Breast epithelium (tissue), 4 donors: ENCODE results near the gene ST6GALNAC3. TPM values are rescaled to one million over a fixed set of nuclear protein-coding genes. Genes with fewer than 3 reads are reported as not detected.

ENCODE experiments used
- DNase-seq, 2 donors: peaks; one replicate each; pipeline ENCODE4 v3.0.0-alpha.2; 2019; ENCODE audit warnings: low spot score in 2 of 2
- H3K27ac ChIP-seq, 2 donors: fragments of 200-600 bp; sonication (generic) in 1 of 2; one replicate each; pipeline ENCODE4 v1.5.1; 2016 to 2019; ENCODE audit warnings: mild to moderate bottlenecking in 1 of 2
- H3K27me3 ChIP-seq, 2 donors: fragments of 200-600 bp; sonication (generic) in 1 of 2; one replicate each; pipeline versions ENCODE4 v1.5.1 to v1.6.0; 2017 to 2019; ENCODE audit warnings: control low read depth in 1 of 2, mild to moderate bottlenecking in 1 of 2
- H3K36me3 ChIP-seq: fragments of 200-600 bp; one replicate; pipeline ENCODE4 v1.5.1; 2019
- H3K4me1 ChIP-seq, 2 donors: fragments of 200-600 bp; sonication (generic); one replicate each; pipeline ENCODE4 v1.5.1; 2016 to 2019; ENCODE audit warnings: control low read depth in 1 of 2
- H3K4me3 ChIP-seq, 3 donors: fragments of 200-600 bp; sonication (generic); 1 replicate in 2 of 3; 2 replicates in 1 of 3; pipeline ENCODE4 v1.5.1; 2016 to 2019; ENCODE audit warnings: mild to moderate bottlenecking in 3 of 3, moderate library complexity in 2 of 3
- H3K9me3 ChIP-seq, 2 donors: fragments of 200-600 bp; sonication (generic) in 1 of 2; one replicate each; pipeline ENCODE4 v1.5.1; 2016 to 2019; ENCODE audit warnings: control low read depth in 1 of 2
- POLR2A ChIP-seq: fragments of 450-650 bp; IDR thresholded peaks from one replicate; pipeline ENCODE4 v1.6.1; 2016; ENCODE audit warnings: antibody characterized with exemption, mild to moderate bottlenecking, moderate library complexity
- POLR2AphosphoS5 ChIP-seq, 3 donors: sonication (generic); formaldehyde crosslinking; IDR thresholded peaks; one replicate each; pipeline ENCODE4 v1.6.1; 2017; ENCODE audit warnings: antibody characterized with exemption in 3 of 3
- intact Hi-C: fragments of 100-400 bp; cut with DNase I; formaldehyde crosslinking; loops from one replicate; pipeline ENCODE4 v1.15.1; 2023; ENCODE audit warnings: low total_unique reads
- total RNA-seq, 3 donors: library from RNA; depleted of rRNA; stranded (reverse); fragments of >200 nt; gene quantifications; one replicate each; pipeline ENCODE4 v1.1.0, GENCODE V29; 2016
- TF ChIP-seq, protein P1 (sequence below), 3 donors: fragments of 450-650 bp; IDR thresholded peaks; one replicate each; pipeline ENCODE4 v1.5.1; 2016 to 2017; ENCODE audit warnings: antibody characterized with exemption in 3 of 3, mild to moderate bottlenecking in 3 of 3, moderate library complexity in 3 of 3

ST6GALNAC3 gene
- total RNA-seq, 3 donors from 2014 or later = 4.1 to 14.4 (median 8.5) TPM

DNA sequence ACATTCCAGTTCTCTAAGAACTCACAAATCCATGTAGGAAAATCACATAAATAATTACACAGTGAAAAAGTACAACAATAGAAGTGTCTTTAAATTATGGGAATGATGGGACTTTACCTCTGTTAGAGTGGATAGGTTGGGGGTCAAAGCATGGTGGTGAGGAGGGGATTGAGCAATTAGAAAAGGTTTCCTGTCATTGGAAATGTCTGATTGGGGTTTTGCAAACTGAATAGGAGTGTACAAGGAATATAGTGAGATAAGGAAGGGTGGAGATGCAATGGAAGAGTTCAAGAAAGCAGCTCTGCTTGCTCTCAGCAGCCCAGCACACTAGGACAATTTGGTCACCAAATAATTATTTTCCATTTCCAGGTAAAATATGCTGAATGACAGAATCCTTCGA, 238.8 kb downstream of the ST6GALNAC3 start:
- no peaks in the 10 kb centered on the region for H3K36me3 ChIP-seq
- H3K27ac ChIP-seq = no peak overlapping the region
- intact Hi-C loops = loop anchor here (10.0 kb wide), 1 partner anchor 1361 kb away; no protein-coding TSS in a partner anchor
- H3K4me3 ChIP-seq = no peak overlapping the region
- TF ChIP-seq POLR2A = no peak
- TF ChIP-seq, protein P1, sequence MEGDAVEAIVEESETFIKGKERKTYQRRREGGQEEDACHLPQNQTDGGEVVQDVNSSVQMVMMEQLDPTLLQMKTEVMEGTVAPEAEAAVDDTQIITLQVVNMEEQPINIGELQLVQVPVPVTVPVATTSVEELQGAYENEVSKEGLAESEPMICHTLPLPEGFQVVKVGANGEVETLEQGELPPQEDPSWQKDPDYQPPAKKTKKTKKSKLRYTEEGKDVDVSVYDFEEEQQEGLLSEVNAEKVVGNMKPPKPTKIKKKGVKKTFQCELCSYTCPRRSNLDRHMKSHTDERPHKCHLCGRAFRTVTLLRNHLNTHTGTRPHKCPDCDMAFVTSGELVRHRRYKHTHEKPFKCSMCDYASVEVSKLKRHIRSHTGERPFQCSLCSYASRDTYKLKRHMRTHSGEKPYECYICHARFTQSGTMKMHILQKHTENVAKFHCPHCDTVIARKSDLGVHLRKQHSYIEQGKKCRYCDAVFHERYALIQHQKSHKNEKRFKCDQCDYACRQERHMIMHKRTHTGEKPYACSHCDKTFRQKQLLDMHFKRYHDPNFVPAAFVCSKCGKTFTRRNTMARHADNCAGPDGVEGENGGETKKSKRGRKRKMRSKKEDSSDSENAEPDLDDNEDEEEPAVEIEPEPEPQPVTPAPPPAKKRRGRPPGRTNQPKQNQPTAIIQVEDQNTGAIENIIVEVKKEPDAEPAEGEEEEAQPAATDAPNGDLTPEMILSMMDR (IDR thresholded peaks at IDR 0.05) = no peak
- TF ChIP-seq POLR2AphosphoS5 (IDR thresholded peaks at IDR 0.05) = no peak
- H3K27me3 ChIP-seq = no peaks in the 10 kb centered on the region
- no peaks in the 10 kb centered on the region for H3K4me1 ChIP-seq
- H3K9me3 ChIP-seq = no peaks in the 10 kb centered on the region
- no peak for DNase-seq

- Histone ChIP-seq H3K4me3 (no peak overlapping the region), H3K27ac (no peak overlapping the region), H3K9me3 (no peaks in the 10 kb centered on the region), H3K4me1 (no peaks in the 10 kb centered on the region), H3K36me3 (no peaks in the 10 kb centered on the region), H3K27me3 (no peaks in the 10 kb centered on the region)
- intact Hi-C loops = loop anchor here (10.0 kb wide), 1 partner anchor 1360 kb away; no protein-coding TSS in a partner anchor
- no peak for DNase-seq
- TF ChIP-seq, protein P1 (IDR thresholded peaks at IDR 0.05) = no peak
- TF ChIP-seq POLR2A (no peak), POLR2AphosphoS5 (IDR thresholded peaks at IDR 0.05) (no peak)
Observed at GRCh38 chr1:76314730-76315129, 240.2 kb downstream of the ST6GALNAC3 start.

GRCh38 chr1:76317299-76317900, 242.9 kb downstream of the ST6GALNAC3 start:
- H3K27ac ChIP-seq = no peak overlapping the region
- no peaks in the 10 kb centered on the region for H3K27me3 ChIP-seq
- DNase-seq = no peak
- H3K4me1 ChIP-seq = no peaks in the 10 kb centered on the region
- no peaks in the 10 kb centered on the region for H3K36me3 ChIP-seq
- intact Hi-C loops = loop anchor here (10.0 kb wide), 1 partner anchor 1357 kb away; no protein-coding TSS in a partner anchor
- TF ChIP-seq POLR2AphosphoS5 (IDR thresholded peaks at IDR 0.05) (no peak), POLR2A (no peak)
- TF ChIP-seq, protein P1 (IDR thresholded peaks at IDR 0.05) = no peak
- H3K4me3 ChIP-seq = no peak overlapping the region
- no peaks in the 10 kb centered on the region for H3K9me3 ChIP-seq

DNA sequence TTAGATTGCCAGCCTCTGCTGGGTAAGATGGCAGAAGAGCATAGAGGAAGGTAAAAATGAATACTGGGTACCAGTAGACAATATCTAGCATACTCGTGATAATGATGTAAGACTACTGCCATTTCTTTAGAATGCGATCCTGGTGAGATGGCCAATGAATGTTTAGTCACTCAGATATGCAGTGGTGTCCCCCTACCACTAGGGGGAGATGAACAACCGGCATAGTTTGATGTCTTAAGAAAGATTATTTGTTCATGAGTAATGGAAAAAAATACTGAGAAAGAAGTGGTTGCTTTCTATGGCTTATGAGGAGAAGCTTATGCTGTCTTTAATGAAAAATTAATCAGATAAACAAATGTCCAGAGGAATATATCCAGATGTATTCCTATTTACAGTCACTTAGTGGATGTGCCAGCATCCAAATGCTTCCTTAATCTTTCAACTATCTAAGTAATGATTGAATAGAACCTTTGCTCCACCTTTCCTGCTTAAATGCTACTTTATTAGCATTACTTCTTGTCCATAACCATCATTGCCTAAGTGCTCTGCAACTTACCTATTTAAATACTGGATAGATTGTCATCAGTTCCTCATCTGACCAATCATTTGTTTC, 256.6 kb downstream of the ST6GALNAC3 start:
- TF ChIP-seq, protein P1 (IDR thresholded peaks at IDR 0.05) = peak; percentile 66 to 88 (median 77)
- TF ChIP-seq POLR2A = no peak
- intact Hi-C loops = no loop called here

GRCh38 chr1:76335882-76336281, 261.3 kb downstream of the ST6GALNAC3 start:
- Histone ChIP-seq H3K4me3 (no peak overlapping the region), H3K36me3 (no peaks in the 10 kb centered on the region), H3K4me1 (no peaks in the 10 kb centered on the region), H3K27ac (no peak overlapping the region), H3K9me3 (no peaks in the 10 kb centered on the region), H3K27me3 (no peaks in the 10 kb centered on the region)
- DNase-seq = no peak
- intact Hi-C loops = no loop called here
- TF ChIP-seq POLR2AphosphoS5 (IDR thresholded peaks at IDR 0.05) (no peak), POLR2A (no peak)
- TF ChIP-seq, protein P1 (IDR thresholded peaks at IDR 0.05) = no peak

More for the DNA sequence above, 256.6 kb downstream of the ST6GALNAC3 start:
- Histone ChIP-seq H3K27me3 (no peaks in the 10 kb centered on the region), H3K36me3 (no peaks in the 10 kb centered on the region), H3K9me3 (no peaks in the 10 kb centered on the region), H3K27ac (no peak overlapping the region), H3K4me3 (no peak overlapping the region), H3K4me1 (no peaks in the 10 kb centered on the region)
- no peak for DNase-seq
